B cell (primary cell): ENCODE measurements around the gene HTN1. TPM values are rescaled to one million over a fixed set of nuclear protein-coding genes. Genes with fewer than 3 reads are reported as not detected.
"Not testable (repeated sequence)": the region's sequence is repeated elsewhere in the genome, so short reads cannot be mapped to it uniquely, and the experiment has no call there.

ENCODE experiments used
- ATAC-seq: fragments of 200-7000 bp; cut with Tn5 transposase; one replicate; pipeline ENCODE4 v1.10.0; 2021; ENCODE audit warnings: low read depth, mild to moderate bottlenecking, moderate number of reproducible peaks, moderate library complexity
- CTCF ChIA-PET: fragments of 350-600 bp; sonication (Branson Sonifier 250); formaldehyde crosslinking; loops from one replicate; lab custom pipeline; 2021; ENCODE audit warnings: antibody characterized with exemption, inconsistent platforms; lab: Charles Lee
- POLR2A ChIA-PET: fragments of 350-600 bp; sonication (Branson Sonifier 250); formaldehyde crosslinking; loops from one replicate; lab custom pipeline; 2021; ENCODE audit warnings: antibody characterized with exemption; lab: Charles Lee
- DNase-seq: peaks from one replicate; pipeline ENCODE4 v3.0.0; 2013
- H2AFZ ChIP-seq: 2 replicates; pipeline ENCODE4 v1.6.1; 2012; ENCODE audit warnings: mild to moderate bottlenecking, low read depth, low read length; ENCODE audit not compliant: insufficient read depth, poor library complexity, severe bottlenecking
- H3K27ac ChIP-seq, 2 donors: 1 replicate in 1 of 2; 2 replicates in 1 of 2; pipeline ENCODE4 v1.5.1; 2012 to 2013; ENCODE audit warnings: low read length in 2 of 2, mild to moderate bottlenecking in 2 of 2, moderate library complexity in 1 of 2
- H3K27me3 ChIP-seq, 4 experiments: fragments of 200-600 bp in 1 of 4; sonication (generic) in 1 of 4; replicated peaks in 1 of 4; 1 replicate in 2 of 4; 2 replicates in 2 of 4; pipeline versions ENCODE4 v1.6.1 to v1.7.0; 2013 to 2016; ENCODE audit warnings: low read length in 3 of 4, mild to moderate bottlenecking in 2 of 4, mixed read lengths in 1 of 4, moderate library complexity in 1 of 4; ENCODE audit not compliant: insufficient read depth in 4 of 4, control insufficient read depth in 3 of 4; ENCODE audit errors: control extremely low read depth in 1 of 4
- H3K36me3 ChIP-seq, 2 experiments: replicated peaks in 1 of 2; 1 replicate in 1 of 2; 2 replicates in 1 of 2; pipeline versions ENCODE4 v1.6.1 to v1.7.1; 2013; ENCODE audit warnings: low read length in 1 of 2; ENCODE audit not compliant: insufficient read depth in 2 of 2, control insufficient read depth in 1 of 2; ENCODE audit errors: control extremely low read depth in 1 of 2, extremely low read depth in 1 of 2
- H3K4me1 ChIP-seq, 2 donors: fragments of 200-600 bp in 1 of 2; sonication (generic) in 1 of 2; 1 replicate in 1 of 2; 2 replicates in 1 of 2; pipeline versions ENCODE4 v1.5.1 to v1.6.1; 2013 to 2017; ENCODE audit warnings: low read length in 2 of 2; ENCODE audit not compliant: control insufficient read depth in 2 of 2, insufficient read depth in 2 of 2
- H3K4me2 ChIP-seq: replicated peaks from 2 replicates; pipeline ENCODE3; 2012; ENCODE audit warnings: mild to moderate bottlenecking, low read depth, low read length; ENCODE audit not compliant: poor library complexity, severe bottlenecking
- H3K4me3 ChIP-seq, 5 experiments: fragments of 200-600 bp in 1 of 5; sonication (generic) in 1 of 5; 1 replicate in 3 of 5; 2 replicates in 2 of 5; pipeline versions ENCODE4 v1.5.1 to v1.7.0; 2011 to 2016; ENCODE audit warnings: low read length in 4 of 5, mild to moderate bottlenecking in 4 of 5, low read depth in 2 of 5, control low read depth in 1 of 5, moderate library complexity in 1 of 5; ENCODE audit not compliant: insufficient read depth in 1 of 5; ENCODE audit errors: control extremely low read depth in 1 of 5, extremely low read depth in 1 of 5
- H3K79me2 ChIP-seq: fragments of 200-600 bp; sonication (generic); one replicate; pipeline ENCODE4 v1.6.0; 2016; ENCODE audit warnings: low read length; ENCODE audit not compliant: control insufficient read depth, insufficient read depth
- H3K9ac ChIP-seq: fragments of 200-600 bp; sonication (generic); 2 replicates; pipeline ENCODE4 v1.6.1; 2017; ENCODE audit warnings: mild to moderate bottlenecking, low read length, moderate library complexity
- H3K9me3 ChIP-seq, 3 donors: one replicate each; pipeline versions ENCODE4 v1.6.1 to v1.7.1; 2013; ENCODE audit warnings: low read length in 2 of 3; ENCODE audit not compliant: control insufficient read depth in 2 of 3, insufficient read depth in 1 of 3; ENCODE audit errors: control extremely low read depth in 1 of 3
- H4K20me1 ChIP-seq: 2 replicates; pipeline ENCODE4 v1.6.0; 2012; ENCODE audit warnings: mild to moderate bottlenecking, low read length; ENCODE audit not compliant: insufficient read depth, control insufficient read depth, poor library complexity, severe bottlenecking
- H3K27ac Mint-ChIP-seq: one replicate; pipeline ENCODE4 v1.8.0; 2021; ENCODE audit warnings: mixed read lengths
- H3K27me3 Mint-ChIP-seq: one replicate; pipeline ENCODE4 v1.8.0; 2021; ENCODE audit warnings: mixed read lengths
- H3K4me1 Mint-ChIP-seq: one replicate; pipeline ENCODE4 v1.8.0; 2021; ENCODE audit warnings: mixed read lengths
- H3K4me3 Mint-ChIP-seq: one replicate; pipeline ENCODE4 v1.8.0; 2021; ENCODE audit warnings: mixed read lengths
- H3K9me3 Mint-ChIP-seq: one replicate; pipeline ENCODE4 v1.8.0; 2022; ENCODE audit warnings: mixed read lengths; ENCODE audit not compliant: insufficient read depth
- CTCF ChIP-seq: fragments of 200-600 bp; IDR thresholded peaks from one replicate; pipeline ENCODE4 v1.8.0; 2022; ENCODE audit warnings: antibody characterized with exemption, mild to moderate bottlenecking
- EZH2 ChIP-seq: IDR thresholded peaks from 2 replicates; pipeline ENCODE4 v1.6.1; 2012; ENCODE audit warnings: borderline replicate concordance, low read depth, mild to moderate bottlenecking, moderate library complexity, low read length; ENCODE audit not compliant: insufficient read depth, poor library complexity, severe bottlenecking
- WGBS: methylation state at CpG from one replicate; pipeline ENCODE4 v1.1.5; 2013; ENCODE audit warnings: missing lambda C conversion rate; ENCODE audit not compliant: insufficient coverage; 5-methylcytosine and 5-hydroxymethylcytosine counted together
- intact Hi-C: fragments of 100-400 bp; cut with micrococcal nuclease; formaldehyde crosslinking; loops from one replicate; pipeline ENCODE4 v1.10.0; 2022
- polyA plus RNA-seq: library from polyadenylated mRNA; depleted of rRNA; stranded (reverse); fragments of >200 nt; gene quantifications from 2 replicates; pipeline ENCODE4 v1.2.3, GENCODE V29; 2012
- total RNA-seq, 2 donors: library from RNA; stranded (reverse); fragments of 120-200 nt in 1 of 2; gene quantifications; 1 replicate in 1 of 2; 2 replicates in 1 of 2; pipeline versions ENCODE4 v1.2.3 to v1.2.4, GENCODE V29; 2013 to 2022

Gene HTN1
- total and polyA plus RNA-seq, 2 donors (not counting 1 experiment from before 2014, with no cell fraction given) = not detected

- DNase-seq (no peak), ATAC-seq (no peak)
- no peak for TF ChIP-seq EZH2
- no peak for TF ChIP-seq CTCF
- Mint-ChIP-seq H3K4me1 (no peaks in the 10 kb centered on the region), H3K9me3 (no peaks in the 10 kb centered on the region), H3K27ac (no peak overlapping the region), H3K4me3 (no peak overlapping the region), H3K27me3 (no peaks in the 10 kb centered on the region)
- Histone ChIP-seq H3K27ac (no peak overlapping the region), H3K79me2 (no peaks in the 10 kb centered on the region), H3K27me3 (no peaks in the 10 kb centered on the region), H3K9ac (no peak overlapping the region), H2AFZ (no peak overlapping the region), H3K4me1 (no peaks in the 10 kb centered on the region), H3K9me3 (no peaks in the 10 kb centered on the region), H3K36me3 (no peaks in the 10 kb centered on the region), H3K4me3 (no peak overlapping the region), H3K4me2 (no peak overlapping the region), H4K20me1 (no peaks in the 10 kb centered on the region)
- CTCF ChIA-PET = no interaction called here
- POLR2A ChIA-PET = no interaction called here
- intact Hi-C loops = no loop called here
- 100% methylated on average over 1 of the region's 2 CpGs for WGBS
These were observed 27.0 kb upstream of the HTN1 start for GRCh38 chr4:70023218-70023617.

GRCh38 chr4:70027011-70027410 lies 23.2 kb upstream of the HTN1 start:
- no peaks in the 10 kb centered on the region for H3K9me3 ChIP-seq
- ChIA-PET POLR2A (no interaction called here), CTCF (no interaction called here)
- no peaks in the 10 kb centered on the region for H3K9me3 Mint-ChIP-seq
- no peaks in the 10 kb centered on the region for H3K27me3 ChIP-seq
- no peak overlapping the region for H3K4me2 ChIP-seq
- H3K27ac ChIP-seq = no peak overlapping the region
- no peaks in the 10 kb centered on the region for H3K36me3 ChIP-seq
- H3K4me3 ChIP-seq = no peak overlapping the region
- no peak overlapping the region for H3K9ac ChIP-seq
- WGBS = no CpG with 5 or more reads among the region's 5 CpGs
- H3K27ac Mint-ChIP-seq = no peak overlapping the region
- H4K20me1 ChIP-seq = no peaks in the 10 kb centered on the region
- no peaks in the 10 kb centered on the region for H3K79me2 ChIP-seq
- TF ChIP-seq EZH2 = no peak
- TF ChIP-seq CTCF = no peak
- H2AFZ ChIP-seq = no peak overlapping the region
- no peaks in the 10 kb centered on the region for H3K4me1 Mint-ChIP-seq
- no peaks in the 10 kb centered on the region for H3K4me1 ChIP-seq
- DNase-seq (no peak), ATAC-seq (no peak)
- intact Hi-C loops = no loop called here
- H3K4me3 Mint-ChIP-seq = no peak overlapping the region
- no peaks in the 10 kb centered on the region for H3K27me3 Mint-ChIP-seq

GRCh38 chr4:70028159-70028558 lies 22.1 kb upstream of the HTN1 start, which contains the start of gene HTN3:
HTN3 (plus strand) TSS chr4:70028459; CDS start chr4:70030741, 2,282 bp downstream.
- H3K36me3 ChIP-seq, intact Hi-C loops, H3K4me1 Mint-ChIP-seq, H3K4me3 Mint-ChIP-seq, H3K9ac ChIP-seq, H3K79me2 ChIP-seq, H3K27me3 Mint-ChIP-seq, H4K20me1 ChIP-seq, H3K27me3 ChIP-seq, H3K9me3 ChIP-seq, H3K9me3 Mint-ChIP-seq, DNase-seq, POLR2A ChIA-PET, H3K4me3 ChIP-seq, H3K27ac Mint-ChIP-seq, H3K4me2 ChIP-seq, H2AFZ ChIP-seq, ATAC-seq, CTCF ChIA-PET, H3K27ac ChIP-seq, H3K4me1 ChIP-seq: not testable (repeated sequence)
- WGBS = 100% methylated on average over 1 of the region's 7 CpGs
